ENCODE data around the gene GOLGA1.
"Not testable (repeated sequence)": the region's sequence is repeated elsewhere in the genome, so short reads cannot be mapped to it uniquely, and the experiment has no call there.

GOLGA1 gene

GRCh38 chr9:124849801-124850200 is 91.1 kb downstream of the GOLGA1 start:
- Histone ChIP-seq H3K36me3 (replicated peaks) (no peaks in the 10 kb centered on the region), H3K27ac (peak overlapping the region; percentile 50), H3K27me3 (replicated peaks) (no peaks in the 10 kb centered on the region), H3K4me3 (ENCODE audit: low read depth, low read length) (no peak overlapping the region)
- DNase-seq, result peak; percentile 96
- in situ Hi-C loops (cut with HindIII; ENCODE audit: low pct_ligation_motif_present, low sequenced_read_pairs), result no loop called here
- TF ChIP-seq CTCF (IDR thresholded peaks at IDR 0.05; ENCODE audit: low read depth, low read length, missing control alignments), result no peak

GRCh38 chr9:124846969-124847368 is 93.9 kb downstream of the GOLGA1 start:
- no peaks in the 10 kb centered on the region for H3K27me3 ChIP-seq (replicated peaks)
- no peak overlapping the region for H3K4me3 ChIP-seq (ENCODE audit: low read depth, low read length)
- in situ Hi-C loops (cut with HindIII; ENCODE audit: low pct_ligation_motif_present, low sequenced_read_pairs), result no loop called here
- no peaks in the 10 kb centered on the region for H3K36me3 ChIP-seq (replicated peaks)
- no peak for TF ChIP-seq CTCF (IDR thresholded peaks at IDR 0.05; ENCODE audit: low read depth, low read length, missing control alignments)
- H3K27ac ChIP-seq, result no peak overlapping the region
- DNase-seq, result no peak

GRCh38 chr9:124846467-124846866 is 94.4 kb downstream of the GOLGA1 start:
- in situ Hi-C loops (cut with HindIII; ENCODE audit: low pct_ligation_motif_present, low sequenced_read_pairs); DNase-seq: not testable (repeated sequence)

GRCh38 chr9:124844291-124844690 is 96.6 kb downstream of the GOLGA1 start:
- in situ Hi-C loops (cut with HindIII; ENCODE audit: low pct_ligation_motif_present, low sequenced_read_pairs), result no loop called here
- Histone ChIP-seq H3K27ac (no peak overlapping the region), H3K36me3 (replicated peaks) (no peaks in the 10 kb centered on the region), H3K27me3 (replicated peaks) (no peaks in the 10 kb centered on the region), H3K4me3 (ENCODE audit: low read depth, low read length) (no peak overlapping the region)
- no peak for DNase-seq
- no peak for TF ChIP-seq CTCF (IDR thresholded peaks at IDR 0.05; ENCODE audit: low read depth, low read length, missing control alignments)

More at GRCh38 chr9:124846467-124846866, 94.4 kb downstream of the GOLGA1 start:
- not testable (repeated sequence) for H3K27me3 ChIP-seq (replicated peaks); H3K36me3 ChIP-seq (replicated peaks); H3K27ac ChIP-seq; H3K4me3 ChIP-seq (ENCODE audit: low read depth, low read length)

GRCh38 chr9:124843456-124844034 is 97.3 kb downstream of the GOLGA1 start:
- peak overlapping the region; percentile 24 for H3K27ac ChIP-seq
- in situ Hi-C loops (cut with HindIII; ENCODE audit: low pct_ligation_motif_present, low sequenced_read_pairs), result no loop called here
- no peaks in the 10 kb centered on the region for H3K36me3 ChIP-seq (replicated peaks)
- no peaks in the 10 kb centered on the region for H3K27me3 ChIP-seq (replicated peaks)
- peak; percentile 80 for DNase-seq
- H3K4me3 ChIP-seq (ENCODE audit: low read depth, low read length), result no peak overlapping the region
- TF ChIP-seq CTCF (IDR thresholded peaks at IDR 0.05; ENCODE audit: low read depth, low read length, missing control alignments), result no peak

GRCh38 chr9:124841075-124841821 is 99.6 kb downstream of the GOLGA1 start:
- Histone ChIP-seq H3K36me3 (replicated peaks) (no peaks in the 10 kb centered on the region), H3K27ac (no peak overlapping the region), H3K27me3 (replicated peaks) (no peaks in the 10 kb centered on the region), H3K4me3 (ENCODE audit: low read depth, low read length) (no peak overlapping the region)
- in situ Hi-C loops (cut with HindIII; ENCODE audit: low pct_ligation_motif_present, low sequenced_read_pairs), result no loop called here
- TF ChIP-seq CTCF (IDR thresholded peaks at IDR 0.05; ENCODE audit: low read depth, low read length, missing control alignments), result no peak
- DNase-seq, result no peak

All from brain microvascular endothelial cell (primary cell).